OCI-LY1 (cell line): Measurements from ENCODE around the gene PGM2L1.

Experiments
- H2AFZ ChIP-seq: fragments of 200-600 bp; sonication (generic), shearing (Covaris generic); 2 replicates; pipeline ENCODE4 v1.6.0; 2014; ENCODE audit warnings: antibody characterized with exemption, mild to moderate bottlenecking, low read length
- H3F3A ChIP-seq: fragments of 200-600 bp; sonication (generic), shearing (Covaris generic); 2 replicates; pipeline ENCODE4 v1.6.0; 2014; ENCODE audit warnings: mild to moderate bottlenecking, antibody characterized with exemption, low read length, moderate library complexity; ENCODE audit not compliant: insufficient read depth
- H3K27ac ChIP-seq: fragments of 200-600 bp; sonication (generic); 2 replicates; pipeline ENCODE4 v1.5.1; 2014; ENCODE audit warnings: low read length, mixed run types, mild to moderate bottlenecking, low read depth; ENCODE audit not compliant: poor library complexity, severe bottlenecking
- H3K27me3 ChIP-seq: fragments of 200-600 bp; sonication (generic); 2 replicates; pipeline ENCODE4 v1.6.0; 2014; ENCODE audit warnings: antibody characterized with exemption, mild to moderate bottlenecking, low read length, moderate library complexity; ENCODE audit not compliant: insufficient read depth
- H3K36me3 ChIP-seq: fragments of 200-600 bp; sonication (generic); 2 replicates; pipeline ENCODE4 v1.6.1; 2014; ENCODE audit warnings: mild to moderate bottlenecking, antibody characterized with exemption, low read length, moderate library complexity, mixed read lengths; ENCODE audit not compliant: insufficient read depth
- H3K4me1 ChIP-seq: fragments of 200-600 bp; sonication (generic); 2 replicates; pipeline ENCODE4 v1.5.1; 2014; ENCODE audit warnings: mild to moderate bottlenecking, low read length, moderate library complexity; ENCODE audit not compliant: insufficient read depth, severe bottlenecking
- H3K4me2 ChIP-seq: fragments of 200-600 bp; sonication (generic), shearing (Covaris generic); 2 replicates; pipeline ENCODE4 v1.6.1; 2014; ENCODE audit warnings: low read length
- H3K4me3 ChIP-seq: fragments of 200-600 bp; sonication (generic); 2 replicates; pipeline ENCODE4 v1.5.1; 2014; ENCODE audit warnings: low read length, low read depth, mild to moderate bottlenecking, mixed read lengths; ENCODE audit not compliant: poor library complexity, severe bottlenecking
- H3K79me2 ChIP-seq: fragments of 200-600 bp; shearing (Covaris generic); 2 replicates; pipeline ENCODE4 v1.6.1; 2016; ENCODE audit warnings: mixed run types, low read length, mixed read lengths; ENCODE audit not compliant: insufficient read depth
- H3K9ac ChIP-seq: fragments of 200-600 bp; sonication (generic), shearing (Covaris generic); 2 replicates; pipeline ENCODE4 v1.6.1; 2014; ENCODE audit warnings: mild to moderate bottlenecking, low read length, mixed read lengths
- H3K9me2 ChIP-seq: fragments of 200-600 bp; sonication (generic), shearing (Covaris generic); 2 replicates; pipeline ENCODE4 v1.6.1; 2014; ENCODE audit warnings: low read depth, mild to moderate bottlenecking, low read length, mixed read lengths
- H3K9me3 ChIP-seq: fragments of 200-600 bp; shearing (Covaris generic); 2 replicates; pipeline ENCODE4 v1.6.1; 2014; ENCODE audit warnings: low read length, mixed read lengths
- H4K20me1 ChIP-seq: fragments of 200-600 bp; sonication (generic), shearing (Covaris generic); 2 replicates; pipeline ENCODE4 v1.6.0; 2016; ENCODE audit warnings: mild to moderate bottlenecking, low read length; ENCODE audit not compliant: insufficient read depth
- CTCF ChIP-seq: fragments of 200-600 bp; sonication (generic), shearing (Covaris generic); IDR thresholded peaks from 2 replicates; pipeline ENCODE4 v1.5.1; 2017; ENCODE audit warnings: mild to moderate bottlenecking, antibody characterized with exemption, low read length, moderate library complexity, mixed read lengths
- EZH2 ChIP-seq: fragments of 200-600 bp; sonication (generic), shearing (Covaris generic); IDR thresholded peaks from 2 replicates; pipeline ENCODE4 v1.8.0; 2017; ENCODE audit warnings: borderline replicate concordance, mixed run types, mild to moderate bottlenecking, antibody characterized with exemption, low read length, moderate library complexity, mixed read lengths

PGM2L1 gene

DNA sequence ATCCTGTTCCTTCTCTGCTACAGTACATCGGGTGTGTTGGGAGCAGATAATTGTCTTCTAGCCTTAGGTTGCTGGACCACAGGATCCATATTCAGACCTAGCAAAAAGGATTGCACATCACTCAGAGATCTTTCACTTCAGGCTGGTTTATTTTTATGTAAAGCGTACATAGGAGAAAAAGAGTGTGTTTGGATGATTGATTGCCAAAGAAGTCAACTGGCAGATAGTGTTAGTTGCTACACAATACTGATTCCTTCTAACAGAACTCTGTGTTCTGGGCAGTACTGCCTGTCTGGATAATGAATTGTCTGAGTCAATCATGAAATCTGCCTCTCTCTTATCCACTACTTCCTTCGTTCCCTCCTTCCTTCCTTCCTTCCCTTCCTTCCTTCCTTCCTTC, 31.0 kb upstream of the PGM2L1 start:
- no peaks in the 10 kb centered on the region for H3K36me3 ChIP-seq
- H3K9me2 ChIP-seq: no peaks in the 10 kb centered on the region
- no peak overlapping the region for H2AFZ ChIP-seq
- H3K27me3 ChIP-seq: no peaks in the 10 kb centered on the region
- no peaks in the 10 kb centered on the region for H4K20me1 ChIP-seq
- H3K27ac ChIP-seq: no peak overlapping the region
- no peak overlapping the region for H3K4me3 ChIP-seq
- no peaks in the 10 kb centered on the region for H3K9me3 ChIP-seq
- H3K4me1 ChIP-seq: no peaks in the 10 kb centered on the region
- no peaks in the 10 kb centered on the region for H3F3A ChIP-seq
- TF ChIP-seq EZH2: no peak
- TF ChIP-seq CTCF: no peak
- H3K79me2 ChIP-seq: no peaks in the 10 kb centered on the region
- no peak overlapping the region for H3K4me2 ChIP-seq
- no peak overlapping the region for H3K9ac ChIP-seq

GRCh38 chr11:74427384-74427886, 29.2 kb upstream of the PGM2L1 start:
- H3K27ac ChIP-seq: no peak overlapping the region
- no peak overlapping the region for H3K9ac ChIP-seq
- H3K9me3 ChIP-seq: no peaks in the 10 kb centered on the region
- no peaks in the 10 kb centered on the region for H3K27me3 ChIP-seq
- H3K36me3 ChIP-seq: no peaks in the 10 kb centered on the region
- no peaks in the 10 kb centered on the region for H4K20me1 ChIP-seq
- H3K4me2 ChIP-seq: no peak overlapping the region
- no peaks in the 10 kb centered on the region for H3K4me1 ChIP-seq
- H2AFZ ChIP-seq: no peak overlapping the region
- no peak overlapping the region for H3K4me3 ChIP-seq
- no peaks in the 10 kb centered on the region for H3F3A ChIP-seq
- no peaks in the 10 kb centered on the region for H3K79me2 ChIP-seq
- H3K9me2 ChIP-seq: no peaks in the 10 kb centered on the region
- TF ChIP-seq CTCF: no peak
- no peak for TF ChIP-seq EZH2

- H3K9me3 ChIP-seq: no peaks in the 10 kb centered on the region
Observed at GRCh38 chr11:74425100-74425499, 26.9 kb upstream of the PGM2L1 start.

More at GRCh38 chr11:74425100-74425499, 26.9 kb upstream of the PGM2L1 start:
- no peaks in the 10 kb centered on the region for H3F3A ChIP-seq
- H4K20me1 ChIP-seq: no peaks in the 10 kb centered on the region
- TF ChIP-seq CTCF (no peak), EZH2 (no peak)
- no peak overlapping the region for H3K9ac ChIP-seq
- no peak overlapping the region for H3K4me2 ChIP-seq
- no peaks in the 10 kb centered on the region for H3K9me2 ChIP-seq
- no peaks in the 10 kb centered on the region for H3K27me3 ChIP-seq
- H3K79me2 ChIP-seq: no peaks in the 10 kb centered on the region
- H2AFZ ChIP-seq: no peak overlapping the region
- no peak overlapping the region for H3K27ac ChIP-seq
- no peak overlapping the region for H3K4me3 ChIP-seq
- H3K4me1 ChIP-seq: no peaks in the 10 kb centered on the region
- no peaks in the 10 kb centered on the region for H3K36me3 ChIP-seq
